GM12801 (cell line): ENCODE results near the gene SUPT5H.

Experiments used
- CTCF ChIP-seq: IDR thresholded peaks from one replicate; pipeline ENCODE4 v1.5.1; 2011; ENCODE audit warnings: control low read depth; ENCODE audit not compliant: insufficient read length; ENCODE audit errors: extremely low read depth

SUPT5H gene

GRCh38 chr19:39401549-39402345 is 43.6 kb upstream of the SUPT5H start:
- no peak for TF ChIP-seq CTCF

DNA sequence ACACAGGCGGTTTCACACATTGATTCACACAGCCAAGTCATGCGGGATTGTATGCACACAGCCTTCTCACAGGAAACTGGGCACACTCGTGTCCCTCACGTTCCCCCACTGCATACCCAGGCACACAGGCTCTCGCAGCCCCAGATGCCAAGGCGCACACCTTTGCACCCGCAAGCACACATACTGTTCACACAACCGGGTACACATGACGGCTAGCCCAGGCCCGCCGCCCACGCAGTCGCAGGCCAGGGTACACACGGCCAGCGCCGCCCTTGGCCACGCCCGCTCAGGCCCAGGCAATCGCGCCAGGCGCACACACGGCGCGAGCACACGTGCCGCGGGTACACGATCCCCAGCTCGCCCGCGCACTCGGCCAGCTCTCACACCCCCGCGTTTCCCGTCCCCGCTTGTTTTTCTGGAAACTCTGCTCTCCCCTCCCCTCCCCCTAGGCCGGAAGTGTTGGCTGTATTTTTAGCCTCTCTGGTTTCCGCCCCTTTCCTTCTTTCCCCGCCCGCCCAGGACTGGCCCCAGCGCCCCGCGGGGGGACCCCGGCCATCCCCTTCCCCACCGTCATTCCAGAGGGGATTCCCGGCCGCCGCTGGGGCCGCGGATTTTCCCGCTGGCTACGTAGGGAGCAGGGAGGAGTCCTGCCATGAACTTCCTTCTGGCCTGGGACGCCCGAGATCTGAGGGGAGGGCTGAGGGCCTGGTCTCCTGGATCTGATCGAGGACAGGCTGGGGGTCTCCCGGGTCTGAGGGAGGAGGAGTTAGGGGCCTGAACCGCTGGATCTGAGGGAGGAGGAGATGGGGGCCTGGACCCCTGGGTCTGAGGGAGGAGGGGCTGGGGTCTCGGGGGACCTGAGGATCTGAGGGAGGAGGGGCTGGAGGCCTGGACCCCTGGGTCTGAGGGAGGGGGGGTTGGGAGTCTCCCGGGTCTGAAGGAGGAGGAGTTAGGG is 42.8 kb upstream of the SUPT5H start:
- no peak for TF ChIP-seq CTCF

DNA sequence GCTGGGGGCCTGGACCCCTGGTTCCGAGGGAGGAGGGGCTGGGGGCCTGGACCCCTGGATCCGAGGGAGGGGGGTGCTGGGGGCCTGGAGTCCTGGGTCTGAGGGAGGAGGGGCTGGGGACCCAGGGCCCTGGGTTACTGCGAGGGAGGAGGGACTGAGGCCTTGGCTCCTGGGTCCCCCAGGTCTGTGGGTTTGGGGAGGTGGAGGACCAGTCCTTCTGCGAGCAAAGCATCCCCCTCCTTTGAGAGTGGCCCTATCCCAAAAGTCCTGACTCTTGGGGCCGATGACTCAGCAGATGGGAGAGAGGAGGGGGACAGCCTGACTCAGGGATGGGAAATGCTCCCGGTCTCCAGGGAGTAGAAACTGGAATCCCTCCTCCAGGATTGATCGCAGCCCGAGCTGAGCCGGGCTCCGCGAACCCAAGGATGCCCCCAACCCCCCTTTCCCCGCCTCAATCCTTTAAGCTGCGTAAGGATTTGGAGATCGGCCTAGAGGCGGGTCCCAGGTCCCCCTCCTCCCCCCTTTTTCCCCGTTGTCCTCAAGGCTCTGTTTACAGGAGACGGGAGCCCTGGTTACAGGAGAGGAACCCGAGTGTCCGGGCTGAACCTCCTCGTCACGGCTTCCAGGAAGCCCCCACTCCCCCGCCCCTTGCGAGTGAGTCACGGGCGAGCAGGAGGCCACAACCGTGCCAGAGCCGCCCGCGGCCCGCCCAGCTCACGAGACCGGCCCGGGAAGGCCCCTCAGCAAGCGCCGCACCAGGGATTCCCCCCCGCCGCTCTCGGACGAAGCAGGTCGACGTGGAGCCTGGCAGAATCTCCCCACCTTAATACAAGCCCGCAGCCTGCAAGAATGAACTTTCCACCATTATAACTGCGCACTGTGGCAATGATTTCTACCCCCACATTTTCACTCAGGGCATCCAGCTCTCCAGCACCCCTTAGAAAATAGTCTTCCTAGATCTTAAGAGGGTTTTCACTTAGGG is 41.8 kb upstream of the SUPT5H start:
- TF ChIP-seq CTCF: no peak

DNA sequence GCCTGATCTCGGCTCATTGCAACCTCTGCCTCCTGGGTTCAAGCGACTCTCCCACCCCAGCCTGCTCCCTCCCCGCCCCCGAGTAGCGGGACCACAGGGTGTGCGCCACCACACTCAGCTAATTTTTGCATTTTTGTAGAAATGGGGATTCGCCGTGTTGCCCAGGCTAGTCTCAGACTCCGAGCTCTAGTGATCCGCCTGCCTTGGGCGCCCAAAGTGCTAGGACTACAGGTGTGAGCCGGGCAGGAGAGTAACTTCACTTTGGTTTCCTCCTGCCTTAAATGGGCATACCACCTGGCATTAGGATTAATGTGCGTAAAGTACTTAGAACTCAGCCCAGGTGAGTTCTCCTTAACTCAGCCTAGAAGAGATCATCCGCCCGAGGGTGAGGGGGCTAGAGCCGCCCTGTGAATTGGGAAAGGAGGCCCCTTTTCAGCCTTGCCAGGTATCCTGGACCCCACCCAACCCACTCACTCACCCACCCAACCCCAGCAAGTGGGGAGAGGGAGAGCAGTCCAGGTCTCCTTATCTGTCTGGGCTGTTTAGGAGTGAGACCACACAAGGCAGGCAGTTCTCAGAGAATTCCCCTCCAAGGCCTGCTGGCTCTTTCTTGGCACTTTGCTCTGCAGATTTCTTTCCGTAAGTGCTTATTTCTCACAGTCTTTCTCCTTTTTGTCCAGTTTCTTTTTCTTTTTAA is 40.0 kb upstream of the SUPT5H start:
- TF ChIP-seq CTCF: no peak

GRCh38 chr19:39405958-39406655 is 39.3 kb upstream of the SUPT5H start:
- TF ChIP-seq CTCF: no peak

- TF ChIP-seq CTCF: no peak
Observed at GRCh38 chr19:39406656-39407409, 38.5 kb upstream of the SUPT5H start, which contains the start of gene ZFP36. Gene ZFP36, plus strand, starts transcription at chr19:39406847. Its CDS starts 58 bp downstream, at chr19:39406905.
